ENCODE results near the gene LRMDA. TPM values are rescaled to one million over a fixed set of nuclear protein-coding genes. Genes with fewer than 3 reads are reported as not detected.

LRMDA gene
- total and polyA plus RNA-seq, 2 of the 8 experiments (the other 6 are each of a cell fraction or from before 2014, with no cell fraction given), result 0.86 to 2.8 TPM

GRCh38 chr10:75469006-75469616, 37.7 kb downstream of the LRMDA start (continued):
- TF ChIP-seq RAD21 (IDR thresholded peaks at IDR 0.05 in 1 of 2, conservative IDR thresholded peaks at IDR 0.05 in 1 of 2; ENCODE audit: low read depth in 2 of 2, low read length in 2 of 2) (no peak), SP4 (IDR thresholded peaks at IDR 0.05; ENCODE audit: low read length) (no peak), CBX8 (IDR thresholded peaks at IDR 0.05; ENCODE audit: borderline replicate concordance, low read depth, low read length) (no peak), SAP30 (IDR thresholded peaks at IDR 0.05; ENCODE audit: insufficient read depth, insufficient replicate concordance, low read length) (no peak), NRF1 (IDR thresholded peaks at IDR 0.05; ENCODE audit: low read depth, low read length) (no peak), HDAC6 (IDR thresholded peaks at IDR 0.05; ENCODE audit: low read depth, low read length) (no peak), JUND (IDR thresholded peaks at IDR 0.05; ENCODE audit: low read length) (no peak), GABPA (IDR thresholded peaks at IDR 0.05; ENCODE audit: borderline replicate concordance, insufficient read depth, low read length) (no peak)
